HG03108 (cell line): Measurements from ENCODE around the gene RASGRF1.
"Not testable (repeated sequence)": the region's sequence is repeated elsewhere in the genome, so short reads cannot be mapped to it uniquely, and the experiment has no call there.

Source experiments
- ATAC-seq: cut with Tn5 transposase; IDR thresholded peaks from one replicate; pipeline ENCODE4 v1.9.1; 2021; ENCODE audit warnings: moderate library complexity; ENCODE audit not compliant: unreplicated experiment

The RASGRF1 gene

GRCh38 chr15:79009379-79009778, 81.2 kb downstream of the RASGRF1 start:
- ATAC-seq = no peak

DNA sequence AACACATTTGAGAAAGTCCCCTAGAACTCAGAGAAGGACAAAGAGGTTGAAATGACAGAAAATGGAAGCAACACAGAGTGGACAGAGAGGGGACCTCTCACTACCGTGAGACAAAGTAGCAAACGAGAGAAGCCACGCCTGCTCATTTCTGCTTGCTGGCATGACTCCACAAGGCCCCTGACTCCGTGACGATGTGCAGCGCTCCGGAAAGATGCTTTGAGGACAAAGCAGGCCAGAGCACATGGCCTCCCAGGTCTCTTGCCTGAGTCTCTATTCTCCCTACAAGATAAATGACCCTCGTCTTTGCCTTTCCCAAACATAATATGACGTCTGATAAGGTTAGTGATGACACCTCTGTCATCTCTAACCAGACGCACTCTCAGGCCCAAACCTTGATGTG, 81.9 kb downstream of the RASGRF1 start:
- no peak for ATAC-seq

DNA sequence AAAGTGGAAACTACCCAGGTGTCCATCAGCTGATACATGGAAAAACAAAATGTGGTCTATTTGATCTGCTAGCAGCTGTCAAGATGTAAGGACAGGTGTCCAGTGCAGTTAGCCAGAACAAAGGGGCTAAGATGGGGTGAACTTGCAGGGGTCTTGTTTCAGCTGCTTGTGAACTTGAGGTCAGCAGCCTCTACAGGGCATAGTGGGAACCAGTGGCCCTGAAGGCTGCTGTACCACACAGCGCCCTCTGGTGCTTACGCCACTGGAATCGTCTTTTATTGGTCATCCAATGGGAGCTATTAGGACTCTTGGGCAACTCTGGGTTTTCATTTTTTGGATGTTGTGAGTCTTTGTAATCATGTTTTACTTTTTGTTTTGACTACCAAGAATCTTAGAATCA, 83.5 kb downstream of the RASGRF1 start:
- ATAC-seq = no peak

- ATAC-seq = no peak
Measured at GRCh38 chr15:79006071-79006470, 84.5 kb downstream of the RASGRF1 start.

DNA sequence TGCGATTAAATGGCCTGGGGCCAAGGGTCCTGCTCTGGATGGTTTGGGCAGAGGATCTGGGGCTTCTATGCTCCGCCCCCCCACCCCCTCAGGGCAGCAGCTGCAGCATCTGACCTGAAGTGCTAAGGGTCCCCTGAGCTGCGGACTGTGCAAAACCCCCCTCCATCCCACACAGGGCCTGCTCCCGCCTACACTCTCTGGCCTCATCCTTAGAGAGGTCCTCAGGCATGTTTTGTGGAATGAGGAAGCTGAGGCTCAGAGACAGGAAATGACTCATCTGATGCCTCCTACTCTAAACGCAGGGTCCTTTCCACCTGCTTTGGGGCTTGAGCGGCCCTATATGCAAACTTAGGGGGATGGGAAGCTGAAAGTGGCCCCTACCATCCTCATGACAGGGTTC, 86.2 kb downstream of the RASGRF1 start:
- ATAC-seq = peak; percentile 84

GRCh38 chr15:79003896-79004295, 86.7 kb downstream of the RASGRF1 start:
- no peak for ATAC-seq

DNA sequence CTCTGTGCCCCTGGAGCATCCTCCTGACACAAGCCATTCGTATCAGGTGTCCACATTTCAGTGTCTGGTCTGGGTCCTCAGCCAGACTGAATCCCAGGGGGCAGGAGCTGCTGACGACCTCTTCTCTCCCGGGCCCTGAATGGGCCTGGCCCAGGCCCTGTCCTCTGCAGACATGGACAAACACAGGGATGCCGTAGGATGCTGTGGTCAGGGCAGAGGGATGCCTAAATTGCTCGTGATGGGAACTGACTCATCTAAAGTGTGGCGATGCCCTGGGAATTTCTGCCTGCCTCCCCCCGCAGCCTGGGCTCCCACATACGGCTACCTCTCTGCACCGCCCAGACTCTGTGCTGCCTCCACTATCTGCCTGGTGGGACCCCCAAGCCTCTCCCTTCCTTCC, 87.3 kb downstream of the RASGRF1 start:
- ATAC-seq = no peak

GRCh38 chr15:79002581-79002980, 88.0 kb downstream of the RASGRF1 start:
- no peak for ATAC-seq

DNA sequence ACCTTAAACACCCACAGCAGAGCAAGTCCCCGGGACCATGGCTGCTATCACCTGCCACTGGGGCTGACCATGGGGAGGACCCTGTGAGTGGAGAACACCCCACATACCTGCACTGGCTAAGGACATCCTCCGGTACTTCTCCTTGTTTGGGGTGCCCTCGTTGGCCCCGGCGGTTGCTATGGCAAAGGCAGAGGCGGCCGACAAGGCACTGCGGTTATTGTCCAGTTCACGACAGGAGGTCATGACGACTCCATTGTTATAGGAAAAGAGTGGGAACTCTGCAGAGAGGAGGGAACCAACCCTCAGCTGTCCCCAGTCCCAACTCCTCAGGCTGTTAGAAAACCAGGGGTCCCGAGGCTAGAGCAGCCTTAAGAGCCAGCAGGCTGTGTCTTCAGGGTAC, 90.9 kb downstream of the RASGRF1 start:
- no peak for ATAC-seq

GRCh38 chr15:78998526-78998925, 92.1 kb downstream of the RASGRF1 start:
- no peak for ATAC-seq

GRCh38 chr15:78997981-78998499, 92.5 kb downstream of the RASGRF1 start:
- ATAC-seq = no peak

DNA sequence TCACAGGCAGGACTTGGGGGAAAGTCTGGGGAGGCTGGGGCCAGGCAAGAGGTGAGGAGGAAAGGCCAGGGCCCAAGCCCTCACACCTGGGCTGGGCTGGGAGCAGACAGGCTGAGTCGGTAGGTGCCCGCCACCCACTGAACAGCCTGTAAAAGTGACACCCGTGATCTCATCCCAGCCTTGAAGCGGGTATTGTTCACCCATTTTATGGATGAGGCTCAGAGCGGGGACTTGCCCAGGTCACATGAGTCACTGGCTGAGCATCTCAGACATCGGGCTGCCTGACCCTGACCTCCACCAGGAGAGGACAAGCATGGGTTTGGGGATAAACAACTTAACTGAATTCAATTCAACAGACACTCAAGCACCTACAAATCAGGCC, 93.7 kb downstream of the RASGRF1 start:
- no peak for ATAC-seq

DNA sequence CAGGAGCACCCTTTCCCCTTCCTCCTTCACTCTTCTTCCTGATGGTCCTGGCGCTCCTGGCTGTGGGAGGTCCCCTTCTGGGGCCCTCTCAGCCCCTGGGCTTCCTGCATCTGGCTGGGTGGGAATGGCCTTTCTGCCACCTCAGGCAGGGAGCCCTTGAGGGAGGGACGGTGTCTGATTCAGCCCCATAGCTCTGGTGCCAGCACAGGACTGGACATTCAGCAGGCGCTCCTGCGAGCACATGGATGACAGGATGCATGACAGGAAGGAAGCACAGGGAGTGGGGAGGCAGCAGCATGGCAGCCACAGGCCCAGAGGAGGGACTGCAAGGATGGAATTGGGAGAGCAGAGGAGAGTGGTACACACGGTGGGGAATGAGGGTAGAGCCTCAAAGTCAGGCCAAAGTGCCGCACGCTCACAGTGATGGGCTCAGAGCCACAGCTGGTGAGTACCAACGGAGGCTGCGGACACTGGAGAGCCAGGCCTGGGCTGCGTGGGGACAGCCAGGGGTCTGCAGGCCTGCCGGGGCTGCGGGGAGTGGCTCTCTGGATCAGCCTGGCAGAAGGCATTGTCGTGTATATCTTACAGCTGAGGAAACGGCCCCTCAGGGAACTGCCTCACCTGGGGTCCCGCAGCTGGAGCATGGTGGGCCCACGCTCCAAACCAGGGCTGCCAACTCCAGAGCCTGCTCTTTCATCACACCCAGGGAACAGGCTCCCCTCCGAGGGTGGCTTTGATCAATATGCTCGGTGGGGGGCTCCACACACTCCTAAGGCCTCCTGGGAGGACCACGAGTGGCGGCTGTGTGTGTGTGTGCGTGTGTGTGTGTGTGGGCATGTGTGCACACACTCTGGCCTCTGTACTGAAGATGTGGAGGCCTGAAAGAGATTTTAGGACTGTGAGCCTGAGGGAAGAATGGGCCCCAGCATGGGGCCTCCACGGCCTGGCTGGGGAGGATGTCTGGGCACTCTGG, 94.4 kb downstream of the RASGRF1 start:
- no peak for ATAC-seq

DNA sequence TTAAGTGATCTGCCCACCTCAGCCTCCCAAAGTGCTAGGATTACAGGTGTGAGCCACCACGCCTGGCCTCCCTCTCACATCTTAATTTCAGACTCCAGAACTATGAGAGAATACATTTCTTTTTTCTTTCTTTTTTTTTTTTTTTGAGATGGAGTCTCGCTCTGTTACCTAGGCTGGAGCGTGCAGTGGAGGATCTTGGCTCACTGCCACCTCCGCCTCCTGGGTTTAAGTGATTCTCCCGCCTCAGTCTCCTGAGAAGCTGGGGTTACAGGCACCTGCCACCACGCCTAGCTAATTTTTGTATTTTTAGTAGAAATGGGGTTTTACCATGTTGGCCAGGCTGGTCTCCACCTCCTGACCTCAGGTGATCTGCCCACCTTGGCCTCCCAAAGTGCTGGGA, 95.4 kb downstream of the RASGRF1 start:
- ATAC-seq = not testable (repeated sequence)

DNA sequence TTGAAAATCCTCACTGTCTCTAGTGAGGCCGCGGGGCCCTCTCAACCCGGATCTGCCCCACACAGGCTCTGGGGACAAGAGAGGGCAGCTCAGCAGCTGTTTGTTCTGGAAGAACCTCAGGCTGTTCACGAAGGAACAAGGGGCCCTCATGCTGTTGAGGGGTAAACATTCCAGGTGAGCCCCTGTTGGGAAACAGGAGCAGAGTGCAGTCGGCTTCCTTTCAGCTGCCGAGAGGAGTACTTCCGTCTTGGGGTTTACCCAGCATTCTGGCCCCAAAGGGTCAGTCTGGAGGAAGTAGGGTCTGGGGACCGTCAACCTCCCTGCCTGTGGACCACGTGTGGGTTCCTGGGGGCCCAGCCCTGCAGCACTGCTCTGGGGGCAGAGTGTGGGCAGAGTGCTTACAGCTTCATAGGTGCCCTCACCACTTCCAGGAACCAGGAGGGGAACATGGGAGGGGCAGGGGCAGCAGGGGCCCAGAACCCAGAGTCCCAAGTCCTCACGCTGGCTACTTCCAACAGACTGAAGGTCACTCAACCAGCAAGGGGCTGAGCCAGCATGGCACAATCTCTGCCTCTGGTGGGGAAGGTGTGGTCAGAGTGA, 96.5 kb downstream of the RASGRF1 start:
- ATAC-seq = no peak

DNA sequence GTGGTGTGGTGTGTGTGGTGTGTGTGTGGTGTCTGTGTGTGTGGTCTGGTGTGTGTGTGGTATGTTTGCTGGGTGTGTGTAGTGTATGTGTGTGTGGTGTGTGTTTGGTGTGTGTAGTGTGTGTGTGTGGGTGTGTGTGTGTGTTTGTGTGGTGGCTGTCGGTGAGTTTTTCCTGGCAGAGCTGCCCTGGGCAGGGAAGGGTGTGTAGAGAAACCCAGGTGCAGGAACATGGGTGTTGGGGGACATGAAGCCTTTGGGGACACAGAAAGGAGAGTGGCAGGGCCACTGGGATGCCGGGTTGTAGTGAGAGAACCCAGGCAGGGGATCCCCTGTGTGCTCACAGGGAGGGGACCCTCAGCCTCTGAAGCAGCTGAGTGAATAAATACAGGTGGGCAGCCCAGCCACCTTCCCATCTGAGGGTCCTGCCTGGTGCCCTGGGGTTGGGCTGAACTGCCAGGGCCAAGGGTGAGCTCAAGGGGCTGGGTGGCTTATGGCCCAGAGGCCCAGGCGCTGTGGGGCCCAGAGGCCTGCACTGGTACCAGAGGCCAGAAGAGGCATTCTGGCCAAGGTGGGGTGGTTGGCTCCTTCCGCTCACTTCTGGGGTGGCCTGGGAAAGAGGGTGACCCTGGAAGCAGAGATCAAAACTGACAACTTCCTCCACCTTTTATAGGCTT, 97.2 kb downstream of the RASGRF1 start:
- ATAC-seq = no peak

GRCh38 chr15:78992416-78993256, 97.9 kb downstream of the RASGRF1 start:
- no peak for ATAC-seq

DNA sequence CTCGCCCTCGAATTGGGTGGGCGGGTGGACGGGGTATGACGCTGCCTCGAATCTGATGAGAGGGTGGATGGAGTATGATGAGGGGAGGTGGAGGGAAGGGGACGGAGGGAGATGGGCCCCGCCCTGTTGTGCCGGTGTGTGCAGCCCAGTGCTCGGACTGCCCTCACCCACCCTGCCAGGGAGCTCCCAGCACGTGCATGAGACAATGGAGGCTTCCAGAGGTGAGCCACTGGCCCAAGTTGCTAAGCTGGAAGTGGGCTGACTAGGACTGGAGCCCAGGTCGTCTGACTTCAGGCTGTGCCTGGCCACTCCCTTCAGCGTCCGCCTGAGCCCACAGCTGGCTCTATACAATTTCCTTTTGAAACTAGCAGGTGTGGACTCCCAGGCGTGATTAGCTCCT, 98.7 kb downstream of the RASGRF1 start:
- ATAC-seq = no peak

DNA sequence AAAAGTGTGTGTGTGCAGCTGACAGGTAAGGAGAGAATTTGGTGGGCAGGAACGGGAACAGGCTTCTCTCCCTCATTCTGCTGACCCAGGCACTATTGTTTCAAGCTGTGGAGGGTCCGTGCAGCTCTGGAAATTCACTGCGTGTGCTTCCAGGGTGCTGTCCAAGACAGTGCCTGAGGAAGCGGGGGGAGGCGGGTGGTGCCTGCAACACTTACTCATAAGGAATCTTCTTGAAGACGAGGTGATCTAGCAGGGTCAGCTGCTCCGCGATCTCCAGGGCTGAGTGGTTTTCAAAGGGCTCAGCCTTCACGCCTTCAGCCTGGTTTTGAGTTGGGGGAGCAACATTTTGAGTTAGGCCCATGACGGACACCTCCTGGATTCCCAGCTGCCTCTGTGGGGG, 99.1 kb downstream of the RASGRF1 start:
- ATAC-seq = no peak

- ATAC-seq = no peak
Measured at GRCh38 chr15:78990278-78990677, 100.3 kb downstream of the RASGRF1 start.
